ENCODE data around the gene RPA1.

RPA1 gene

DNA sequence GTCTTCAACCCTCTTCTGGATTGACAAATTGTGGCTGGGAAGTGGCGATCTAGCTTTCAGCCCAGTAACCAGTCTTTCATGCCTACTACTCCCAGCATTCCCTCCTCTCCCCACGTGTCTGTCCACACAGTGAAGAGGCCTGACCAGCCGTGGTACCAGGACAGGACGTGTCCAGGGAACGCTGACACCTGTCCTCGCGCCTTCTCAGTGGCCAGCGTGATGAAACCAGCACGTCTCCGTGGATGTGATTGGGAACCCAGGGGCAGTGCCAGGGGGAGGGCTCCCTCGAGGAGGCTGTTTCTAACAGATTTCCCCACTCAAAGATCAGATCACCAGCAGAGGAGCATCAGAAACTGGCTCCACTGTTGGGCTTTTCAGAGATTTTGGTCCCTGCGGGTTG is 69.1 kb downstream of the RPA1 start:
- peaks cover 26 to 48% of the 10 kb centered on the region in 2 donors for H3K36me3 ChIP-seq (ENCODE audit: control insufficient read depth in 1 of 2, insufficient read depth in 2 of 2, low read length in 2 of 2)
- no peaks in the 10 kb centered on the region for H3K4me1 ChIP-seq (ENCODE audit: control insufficient read depth in 1 of 2, insufficient read depth in 2 of 2, low read length in 2 of 2)
- H3K27ac ChIP-seq (ENCODE audit: low read length): no peak overlapping the region
- no peaks in the 10 kb centered on the region for H3K9me3 ChIP-seq (ENCODE audit: control insufficient read depth in 1 of 2, low read length in 2 of 2)
- H3K4me3 ChIP-seq (ENCODE audit: low read depth in 1 of 2, low read length in 2 of 2): no peak overlapping the region
- H3K27me3 ChIP-seq (ENCODE audit: low read depth, low read length): no peaks in the 10 kb centered on the region

DNA sequence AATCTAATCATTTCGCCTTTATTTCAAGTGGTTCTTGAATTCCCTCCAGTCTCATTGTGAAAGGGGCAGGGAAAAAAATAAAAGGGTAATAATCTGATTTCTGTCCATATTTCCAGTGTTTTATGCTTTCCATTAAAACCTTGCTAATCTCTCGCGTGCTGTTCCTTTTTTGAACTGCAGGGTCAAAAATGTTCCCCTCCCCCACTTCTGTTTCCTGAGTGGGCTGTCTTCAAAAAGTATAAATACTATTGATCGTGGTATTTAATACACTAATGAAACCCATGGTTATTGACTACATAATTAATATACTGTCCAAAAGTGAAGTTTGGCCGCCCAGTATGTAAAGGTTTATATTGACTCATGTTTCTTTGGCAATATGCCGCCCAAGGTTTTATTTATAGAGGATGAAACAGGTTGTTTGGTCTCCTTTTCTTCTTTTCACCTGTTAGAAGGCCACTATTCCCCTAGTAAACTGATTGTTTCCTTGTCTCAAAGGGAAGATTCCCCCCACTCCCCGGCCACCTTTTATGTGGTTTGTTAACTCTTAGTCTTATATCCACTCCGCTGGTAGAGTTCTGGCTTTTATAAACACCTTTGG is 69.7 kb downstream of the RPA1 start:
- Histone ChIP-seq H3K4me1 (ENCODE audit: control insufficient read depth in 1 of 2, insufficient read depth in 2 of 2, low read length in 2 of 2) (no peaks in the 10 kb centered on the region), H3K27me3 (ENCODE audit: low read depth, low read length) (no peaks in the 10 kb centered on the region), H3K36me3 (ENCODE audit: control insufficient read depth in 1 of 2, insufficient read depth in 2 of 2, low read length in 2 of 2) (peaks cover 26 to 43% of the 10 kb centered on the region in 2 donors), H3K9me3 (ENCODE audit: control insufficient read depth in 1 of 2, low read length in 2 of 2) (no peaks in the 10 kb centered on the region), H3K4me3 (ENCODE audit: low read depth in 1 of 2, low read length in 2 of 2) (no peak overlapping the region), H3K27ac (ENCODE audit: low read length) (no peak overlapping the region)

DNA sequence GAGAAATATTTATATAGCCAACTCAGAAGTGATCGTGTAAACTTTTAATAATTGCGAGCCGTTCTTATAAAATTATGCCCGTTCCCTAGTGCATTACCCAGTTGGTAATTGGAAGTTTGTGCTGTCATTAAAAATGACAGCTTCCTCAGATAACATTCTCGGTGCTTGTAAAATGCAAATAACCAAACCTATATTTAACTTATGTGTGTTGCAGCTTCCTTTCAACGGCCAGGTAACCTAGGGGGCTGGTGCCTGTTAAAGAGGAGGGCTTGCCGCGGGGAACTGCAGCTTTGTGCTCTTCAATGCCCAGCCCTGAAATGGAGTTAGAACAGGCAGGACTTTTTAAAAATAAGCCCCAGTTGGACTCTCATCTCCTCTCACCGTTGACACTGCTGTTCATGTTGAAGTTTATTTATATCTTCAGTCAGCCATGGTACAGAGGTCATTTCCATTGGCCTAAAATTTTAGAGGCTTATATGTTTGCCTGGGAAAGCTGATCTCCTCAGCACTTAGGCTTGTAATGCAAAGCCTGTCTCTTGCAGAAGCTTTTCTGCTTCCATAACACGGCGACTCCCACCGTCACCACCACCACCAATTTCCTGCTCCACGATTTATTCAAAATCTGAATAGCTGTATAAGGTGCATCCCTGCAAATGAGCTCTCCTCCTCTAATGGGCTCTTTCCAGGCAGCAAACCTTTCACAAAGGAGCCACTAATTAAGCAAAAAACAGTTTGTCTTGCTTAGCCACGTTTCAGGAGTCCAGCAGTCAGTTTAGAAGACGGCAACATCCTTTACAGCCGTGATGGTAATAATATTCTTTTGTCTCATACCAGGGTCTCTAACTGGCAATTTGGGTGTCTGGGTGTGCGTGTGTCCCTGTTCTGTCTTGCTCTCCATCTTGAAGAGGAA is 74.7 kb downstream of the RPA1 start:
- no peak overlapping the region for H3K27ac ChIP-seq (ENCODE audit: low read length)
- no peak overlapping the region for H3K4me3 ChIP-seq (ENCODE audit: low read depth in 1 of 2, low read length in 2 of 2)
- H3K36me3 ChIP-seq (ENCODE audit: control insufficient read depth in 1 of 2, insufficient read depth in 2 of 2, low read length in 2 of 2): no peaks in the 10 kb centered on the region
- no peaks in the 10 kb centered on the region for H3K9me3 ChIP-seq (ENCODE audit: control insufficient read depth in 1 of 2, low read length in 2 of 2)
- H3K4me1 ChIP-seq (ENCODE audit: control insufficient read depth in 1 of 2, insufficient read depth in 2 of 2, low read length in 2 of 2): peaks cover 0 to 13% of the 10 kb centered on the region in 2 donors
- peaks cover 33% of the 10 kb centered on the region for H3K27me3 ChIP-seq (ENCODE audit: low read depth, low read length)

DNA sequence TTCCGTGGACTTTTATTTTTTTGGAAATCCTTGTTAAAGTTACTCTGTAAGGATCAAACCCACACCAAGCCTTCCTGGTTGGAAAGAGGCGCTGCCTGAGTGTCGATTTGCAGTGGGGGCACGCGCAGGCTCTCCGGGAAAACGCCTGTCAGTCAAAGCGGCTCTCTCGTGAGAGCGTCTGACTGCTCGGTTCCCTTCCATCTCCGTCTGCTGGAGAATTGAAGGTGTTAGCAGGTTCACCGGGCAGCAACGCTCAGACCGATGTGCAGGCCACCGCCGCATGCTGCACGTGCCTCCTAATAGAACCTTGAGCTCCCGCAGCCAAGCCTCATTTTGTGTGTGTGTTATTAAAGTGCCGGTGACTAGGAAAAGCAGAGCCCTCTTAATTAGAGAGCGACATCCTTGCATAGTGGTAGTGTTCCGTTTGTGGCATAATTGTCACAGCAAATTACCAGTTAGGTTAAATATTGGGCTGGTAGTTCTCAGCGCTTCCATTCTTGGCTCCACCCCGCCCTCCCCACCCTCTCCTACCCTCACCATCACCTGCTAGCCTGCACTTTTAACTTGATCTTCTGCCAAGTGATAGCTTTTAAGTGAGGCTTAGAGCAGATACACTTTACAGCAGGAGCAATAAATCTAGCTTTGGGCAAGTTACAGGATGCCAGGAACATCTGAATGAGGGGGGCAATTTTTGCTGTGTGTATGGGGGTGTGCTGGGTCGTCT is 75.5 kb downstream of the RPA1 start:
- Histone ChIP-seq H3K27me3 (ENCODE audit: low read depth, low read length) (peaks cover 33% of the 10 kb centered on the region), H3K4me3 (ENCODE audit: low read depth in 1 of 2, low read length in 2 of 2) (no peak overlapping the region), H3K36me3 (ENCODE audit: control insufficient read depth in 1 of 2, insufficient read depth in 2 of 2, low read length in 2 of 2) (no peaks in the 10 kb centered on the region)

DNA sequence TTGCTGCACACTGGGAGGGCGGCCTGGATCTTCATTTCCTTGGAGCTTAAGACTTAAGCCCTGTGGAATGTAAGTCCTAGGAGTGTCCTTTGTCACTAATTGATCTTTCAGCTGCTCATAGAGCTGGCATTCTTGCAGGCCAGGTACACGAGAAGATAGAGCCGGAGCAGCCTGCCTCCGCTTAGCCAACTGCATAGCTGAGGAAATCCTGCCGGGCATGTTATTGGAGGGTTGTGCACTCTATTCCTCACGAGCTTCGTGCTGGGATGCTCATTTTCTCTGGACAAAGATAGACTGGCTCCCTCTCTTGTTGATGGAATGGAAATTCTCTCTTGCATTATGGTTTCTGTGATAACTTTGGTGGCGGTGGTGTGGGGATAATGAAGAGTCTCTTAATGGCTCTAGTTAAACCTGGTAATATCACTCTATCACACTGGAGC is 76.9 kb downstream of the RPA1 start:
- Histone ChIP-seq H3K27ac (ENCODE audit: low read length) (no peak overlapping the region), H3K4me3 (ENCODE audit: low read depth in 1 of 2, low read length in 2 of 2) (no peak overlapping the region), H3K9me3 (ENCODE audit: control insufficient read depth in 1 of 2, low read length in 2 of 2) (no peaks in the 10 kb centered on the region), H3K36me3 (ENCODE audit: control insufficient read depth in 1 of 2, insufficient read depth in 2 of 2, low read length in 2 of 2) (no peaks in the 10 kb centered on the region), H3K27me3 (ENCODE audit: low read depth, low read length) (peaks cover 33% of the 10 kb centered on the region), H3K4me1 (ENCODE audit: control insufficient read depth in 1 of 2, insufficient read depth in 2 of 2, low read length in 2 of 2) (peaks cover 0 to 13% of the 10 kb centered on the region in 2 donors)

More for the DNA sequence above, 75.5 kb downstream of the RPA1 start:
- no peaks in the 10 kb centered on the region for H3K9me3 ChIP-seq (ENCODE audit: control insufficient read depth in 1 of 2, low read length in 2 of 2)
- peaks cover 0 to 13% of the 10 kb centered on the region in 2 donors for H3K4me1 ChIP-seq (ENCODE audit: control insufficient read depth in 1 of 2, insufficient read depth in 2 of 2, low read length in 2 of 2)
- no peak overlapping the region for H3K27ac ChIP-seq (ENCODE audit: low read length)

DNA sequence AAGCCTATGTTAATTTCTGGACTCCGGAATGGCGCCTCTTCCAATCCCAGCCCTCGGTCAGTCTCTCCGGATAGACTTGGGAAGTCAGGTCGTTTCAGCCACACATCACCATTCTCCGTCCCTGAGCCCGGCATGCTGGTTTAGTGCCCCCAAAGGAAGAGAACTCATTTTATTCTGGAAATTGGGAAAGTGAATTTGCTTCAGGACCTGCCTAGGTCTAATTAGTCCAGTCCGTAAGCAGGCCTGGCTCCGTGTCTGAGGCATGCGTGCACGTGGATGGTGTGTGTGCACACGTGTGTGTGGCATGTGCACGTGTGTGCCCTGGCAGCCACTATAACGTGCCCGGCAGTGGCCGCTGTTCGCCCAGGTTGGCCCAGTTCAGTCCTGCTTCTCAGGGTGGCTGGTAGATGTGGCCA is 77.4 kb downstream of the RPA1 start:
- Histone ChIP-seq H3K9me3 (ENCODE audit: control insufficient read depth in 1 of 2, low read length in 2 of 2) (no peaks in the 10 kb centered on the region), H3K4me1 (ENCODE audit: control insufficient read depth in 1 of 2, insufficient read depth in 2 of 2, low read length in 2 of 2) (peaks cover 0 to 13% of the 10 kb centered on the region in 2 donors), H3K36me3 (ENCODE audit: control insufficient read depth in 1 of 2, insufficient read depth in 2 of 2, low read length in 2 of 2) (no peaks in the 10 kb centered on the region), H3K27me3 (ENCODE audit: low read depth, low read length) (peaks cover 33% of the 10 kb centered on the region), H3K27ac (ENCODE audit: low read length) (no peak overlapping the region), H3K4me3 (ENCODE audit: low read depth in 1 of 2, low read length in 2 of 2) (no peak overlapping the region)

DNA sequence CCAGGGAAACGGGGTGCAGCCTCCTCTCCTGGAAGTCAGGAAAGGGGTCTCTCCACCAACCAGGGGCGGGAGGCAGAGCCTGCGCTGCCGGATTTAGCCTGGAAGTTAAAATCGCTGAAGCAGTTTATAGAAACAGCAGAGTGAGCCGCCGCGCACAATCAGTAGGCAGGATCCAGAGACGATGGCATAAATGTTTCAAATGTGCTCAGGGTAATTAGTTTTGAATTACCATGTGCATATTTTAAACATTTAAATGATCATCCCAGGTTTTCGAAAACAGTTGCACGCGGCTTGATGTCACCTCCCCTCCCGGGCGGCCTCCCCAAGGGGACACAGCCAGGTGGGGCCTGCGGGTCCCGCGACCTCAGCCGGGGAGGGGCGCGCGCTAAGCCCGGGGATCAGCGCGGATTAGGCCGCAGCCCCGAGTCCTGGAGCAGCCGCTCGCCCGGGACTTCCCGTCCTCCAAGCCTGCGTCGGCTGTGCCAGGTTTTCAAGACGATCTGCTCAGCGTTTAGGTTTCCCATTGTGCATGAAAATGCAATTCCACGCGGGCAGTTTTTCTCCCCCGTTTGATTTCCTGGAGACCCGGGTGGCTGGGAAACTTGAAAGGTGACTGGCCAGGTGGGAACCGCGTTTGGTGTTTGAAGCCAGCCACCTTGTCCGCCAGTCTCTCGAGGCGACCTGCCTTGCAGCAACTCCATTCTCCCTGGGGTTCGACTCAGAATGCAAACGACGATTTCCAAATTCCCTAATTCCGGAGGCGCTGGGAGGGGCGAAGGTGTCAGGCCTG is 78.3 kb downstream of the RPA1 start:
- no peak overlapping the region for H3K27ac ChIP-seq (ENCODE audit: low read length)
- H3K4me3 ChIP-seq (ENCODE audit: low read depth in 1 of 2, low read length in 2 of 2): peak overlapping the region; percentile 21 to 40
- peaks cover 0 to 13% of the 10 kb centered on the region in 2 donors for H3K4me1 ChIP-seq (ENCODE audit: control insufficient read depth in 1 of 2, insufficient read depth in 2 of 2, low read length in 2 of 2)
- H3K36me3 ChIP-seq (ENCODE audit: control insufficient read depth in 1 of 2, insufficient read depth in 2 of 2, low read length in 2 of 2): no peaks in the 10 kb centered on the region
- no peaks in the 10 kb centered on the region for H3K9me3 ChIP-seq (ENCODE audit: control insufficient read depth in 1 of 2, low read length in 2 of 2)
- H3K27me3 ChIP-seq (ENCODE audit: low read depth, low read length): peaks cover 33% of the 10 kb centered on the region

DNA sequence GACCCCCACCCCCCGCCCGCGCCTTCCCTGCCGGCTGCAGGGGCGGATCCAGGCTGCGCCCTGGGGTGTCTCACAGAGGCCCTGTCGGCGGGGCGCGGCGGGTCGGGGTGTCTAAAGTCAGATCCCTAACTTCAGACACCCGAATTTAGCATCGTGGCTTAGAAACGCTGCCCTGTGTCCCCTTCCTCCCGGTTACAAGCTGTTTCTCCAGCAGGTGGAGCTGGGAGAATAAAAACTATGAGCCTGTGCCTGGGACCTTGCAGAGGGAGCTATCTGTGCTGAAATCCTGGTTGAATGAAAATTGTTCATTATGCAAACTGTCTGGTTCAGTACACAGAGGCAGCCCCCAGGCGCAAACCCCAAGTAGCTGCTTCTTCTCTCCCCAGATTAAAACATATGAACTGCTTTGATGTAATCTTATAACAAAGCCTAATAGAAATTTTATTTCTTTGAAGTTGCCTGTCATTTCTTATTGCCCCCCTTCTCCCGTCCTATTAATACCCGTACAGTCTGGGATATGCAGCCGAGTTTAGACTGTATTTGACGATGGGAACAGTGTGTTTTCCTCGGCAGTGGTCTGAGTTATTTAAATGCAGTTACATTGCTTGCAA is 79.0 kb downstream of the RPA1 start:
- Histone ChIP-seq H3K27me3 (ENCODE audit: low read depth, low read length) (peaks cover 33% of the 10 kb centered on the region), H3K4me3 (ENCODE audit: low read depth in 1 of 2, low read length in 2 of 2) (peak overlapping the region; percentile 21 to 40), H3K4me1 (ENCODE audit: control insufficient read depth in 1 of 2, insufficient read depth in 2 of 2, low read length in 2 of 2) (peaks cover 0 to 13% of the 10 kb centered on the region in 2 donors), H3K9me3 (ENCODE audit: control insufficient read depth in 1 of 2, low read length in 2 of 2) (no peaks in the 10 kb centered on the region), H3K27ac (ENCODE audit: low read length) (no peak overlapping the region), H3K36me3 (ENCODE audit: control insufficient read depth in 1 of 2, insufficient read depth in 2 of 2, low read length in 2 of 2) (no peaks in the 10 kb centered on the region)

DNA sequence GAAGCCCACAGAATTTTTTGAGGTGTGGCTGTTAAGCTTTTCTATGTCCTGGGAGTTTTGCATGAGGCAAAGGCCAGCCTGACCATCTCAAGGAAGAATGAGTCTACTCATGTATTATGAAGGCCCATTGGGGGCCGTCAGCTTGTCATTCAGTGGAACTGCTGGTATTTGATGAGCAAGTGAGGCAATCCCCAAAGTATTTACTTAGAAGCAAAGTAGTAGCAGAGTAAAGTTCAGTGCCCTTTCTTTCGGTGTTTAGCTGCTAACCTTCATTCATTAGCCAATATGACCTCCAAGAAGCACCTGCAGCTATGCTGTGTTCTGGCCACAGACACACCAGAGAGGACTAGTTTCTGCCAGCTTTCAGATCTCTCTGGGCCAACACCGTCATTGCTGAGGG is 80.2 kb downstream of the RPA1 start:
- H3K9me3 ChIP-seq (ENCODE audit: control insufficient read depth in 1 of 2, low read length in 2 of 2): no peaks in the 10 kb centered on the region
- H3K4me1 ChIP-seq (ENCODE audit: control insufficient read depth in 1 of 2, insufficient read depth in 2 of 2, low read length in 2 of 2): peaks cover 0 to 13% of the 10 kb centered on the region in 2 donors
- H3K27me3 ChIP-seq (ENCODE audit: low read depth, low read length): peaks cover 32% of the 10 kb centered on the region
- no peaks in the 10 kb centered on the region for H3K36me3 ChIP-seq (ENCODE audit: control insufficient read depth in 1 of 2, insufficient read depth in 2 of 2, low read length in 2 of 2)
- no peak overlapping the region for H3K4me3 ChIP-seq (ENCODE audit: low read depth in 1 of 2, low read length in 2 of 2)
- H3K27ac ChIP-seq (ENCODE audit: low read length): no peak overlapping the region

DNA sequence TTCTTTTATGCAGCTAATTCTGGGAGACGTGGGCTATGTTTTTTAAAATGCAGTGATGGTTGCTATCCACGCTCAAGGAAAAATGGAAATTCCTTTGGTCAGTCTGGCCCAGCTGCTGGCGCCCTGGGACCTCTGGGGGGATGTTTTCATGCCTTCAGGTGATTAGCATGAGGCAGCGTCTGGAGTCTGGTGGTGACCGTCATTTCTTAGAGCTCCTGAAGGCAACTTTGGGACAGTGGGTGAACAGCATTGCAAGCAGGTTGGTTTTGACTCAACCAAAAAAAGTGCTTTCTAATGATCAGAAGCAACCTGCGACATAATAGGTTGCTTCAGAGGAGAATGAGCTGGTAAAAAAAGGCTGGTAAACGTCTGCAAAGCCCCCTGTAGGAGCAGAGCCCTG is 82.3 kb downstream of the RPA1 start:
- Histone ChIP-seq H3K9me3 (ENCODE audit: control insufficient read depth in 1 of 2, low read length in 2 of 2) (no peaks in the 10 kb centered on the region), H3K4me3 (ENCODE audit: low read depth in 1 of 2, low read length in 2 of 2) (no peak overlapping the region), H3K36me3 (ENCODE audit: control insufficient read depth in 1 of 2, insufficient read depth in 2 of 2, low read length in 2 of 2) (no peaks in the 10 kb centered on the region), H3K27ac (ENCODE audit: low read length) (no peak overlapping the region), H3K27me3 (ENCODE audit: low read depth, low read length) (peaks cover 19% of the 10 kb centered on the region), H3K4me1 (ENCODE audit: control insufficient read depth in 1 of 2, insufficient read depth in 2 of 2, low read length in 2 of 2) (peaks cover 0 to 13% of the 10 kb centered on the region in 2 donors)
